GM18517 (cell line): ENCODE data around the gene PRAMEF4.
"Not testable (repeated sequence)": the region's sequence is repeated elsewhere in the genome, so short reads cannot be mapped to it uniquely, and the experiment has no call there.

Source experiments
- ATAC-seq: cut with Tn5 transposase; IDR thresholded peaks from one replicate; pipeline ENCODE4 v1.9.1; 2021; ENCODE audit warnings: mild to moderate bottlenecking, moderate library complexity; ENCODE audit not compliant: unreplicated experiment

The PRAMEF4 gene

GRCh38 chr1:12886101-12886500 is at the start of gene PRAMEF4:
PRAMEF4 (minus strand) TSS chr1:12886201; CDS start chr1:12883394, 2,807 bp downstream.
- ATAC-seq = not testable (repeated sequence)

- ATAC-seq = not testable (repeated sequence)
Observed at GRCh38 chr1:12924368-12924767, 38.4 kb upstream of the PRAMEF4 start.

GRCh38 chr1:12921749-12922148 is 35.7 kb upstream of the PRAMEF4 start:
- ATAC-seq = not testable (repeated sequence)

GRCh38 chr1:12916310-12916709 is 30.3 kb upstream of the PRAMEF4 start, which contains the start of gene PRAMEF7:
PRAMEF7 (plus strand) TSS chr1:12916610; CDS start chr1:12917693, 1,083 bp downstream.
- not testable (repeated sequence) for ATAC-seq

- ATAC-seq = not testable (repeated sequence)
Observed at GRCh38 chr1:12903793-12904572, 18.0 kb upstream of the PRAMEF4 start.

- ATAC-seq = not testable (repeated sequence)
Observed at GRCh38 chr1:12899186-12899585, 13.2 kb upstream of the PRAMEF4 start.

- not testable (repeated sequence) for ATAC-seq
Observed at GRCh38 chr1:12898170-12898569, 12.2 kb upstream of the PRAMEF4 start, which contains the start of gene PRAMEF10. PRAMEF10 (minus strand) TSS chr1:12898270; CDS start chr1:12895847, 2,423 bp downstream.

- not testable (repeated sequence) for ATAC-seq
Observed at GRCh38 chr1:12878453-12878852, 7.5 kb downstream of the PRAMEF4 start.

- not testable (repeated sequence) for ATAC-seq
Observed at GRCh38 chr1:12863131-12863880, 22.7 kb downstream of the PRAMEF4 start.

GRCh38 chr1:12856786-12857185 is 29.2 kb downstream of the PRAMEF4 start, which contains the start of gene PRAMEF2:
PRAMEF2 (plus strand) TSS chr1:12857086; CDS start chr1:12859010, 1,924 bp downstream.
- not testable (repeated sequence) for ATAC-seq

GRCh38 chr1:12851779-12852178 is 34.2 kb downstream of the PRAMEF4 start:
- ATAC-seq = no peak

- not testable (repeated sequence) for ATAC-seq
Observed at GRCh38 chr1:12848620-12849019, 37.4 kb downstream of the PRAMEF4 start, which contains the start of gene HNRNPCL1. HNRNPCL1 (minus strand) TSS chr1:12848720; CDS start chr1:12848289, 431 bp downstream.

- ATAC-seq = not testable (repeated sequence)
Observed at GRCh38 chr1:12833251-12833650, 52.8 kb downstream of the PRAMEF4 start.

- ATAC-seq = not testable (repeated sequence)
Observed at GRCh38 chr1:12831310-12831709, 54.7 kb downstream of the PRAMEF4 start, which contains the start of gene PRAMEF11. PRAMEF11 (minus strand) TSS chr1:12831410; CDS start chr1:12828789, 2,621 bp downstream.
